GM18519 (cell line): Measurements from ENCODE around the gene PIK3R1.

Source experiments
- ATAC-seq: cut with Tn5 transposase; IDR thresholded peaks from one replicate; pipeline ENCODE4 v1.9.1; 2021; ENCODE audit warnings: mild to moderate bottlenecking, moderate library complexity; ENCODE audit not compliant: unreplicated experiment, low FRiP score

Gene PIK3R1

DNA sequence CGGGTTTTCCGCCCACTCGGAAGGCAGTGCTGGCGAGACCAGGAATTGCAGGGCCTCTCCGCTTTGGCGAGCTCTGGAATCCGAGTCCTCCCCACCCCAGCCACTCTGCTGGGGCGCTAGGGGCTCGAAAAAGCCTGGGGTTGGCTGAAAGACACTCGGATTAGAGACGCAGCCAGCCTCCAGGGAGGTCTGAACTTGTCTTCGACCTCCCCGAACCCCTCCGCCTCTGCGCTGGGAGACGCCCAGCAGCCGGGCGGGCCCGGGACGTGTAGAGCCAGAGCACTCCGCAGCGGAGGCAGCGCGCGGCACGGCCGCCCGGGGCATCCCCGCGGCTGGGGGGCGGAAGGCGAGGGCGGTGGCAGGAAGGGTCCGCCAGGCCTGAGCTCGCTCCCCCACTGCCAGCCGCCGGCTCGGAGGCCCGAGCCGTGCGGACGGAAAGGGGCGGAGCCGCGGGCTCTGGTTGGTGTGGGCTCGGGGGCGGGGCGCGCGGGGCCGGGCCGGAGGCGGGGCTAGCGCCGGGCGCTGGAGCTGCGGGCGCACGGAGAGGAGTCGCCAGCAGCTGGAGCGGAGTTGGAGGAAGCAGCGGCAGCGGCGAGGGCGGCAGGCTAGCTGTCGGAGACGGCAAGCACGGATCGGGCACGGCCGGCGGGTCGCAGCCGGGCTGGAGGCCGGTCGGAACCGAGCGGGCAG lies at the start of gene PIK3R1:
PIK3R1 (plus strand) TSS at position 549 of the 690 bp plus-strand sequence. CDS start 10,920 bp downstream, outside the sequence.
- peak; percentile 81 for ATAC-seq

- no peak for ATAC-seq
Observed at GRCh38 chr5:68167195-68167651, 48.3 kb upstream of the PIK3R1 start.

DNA sequence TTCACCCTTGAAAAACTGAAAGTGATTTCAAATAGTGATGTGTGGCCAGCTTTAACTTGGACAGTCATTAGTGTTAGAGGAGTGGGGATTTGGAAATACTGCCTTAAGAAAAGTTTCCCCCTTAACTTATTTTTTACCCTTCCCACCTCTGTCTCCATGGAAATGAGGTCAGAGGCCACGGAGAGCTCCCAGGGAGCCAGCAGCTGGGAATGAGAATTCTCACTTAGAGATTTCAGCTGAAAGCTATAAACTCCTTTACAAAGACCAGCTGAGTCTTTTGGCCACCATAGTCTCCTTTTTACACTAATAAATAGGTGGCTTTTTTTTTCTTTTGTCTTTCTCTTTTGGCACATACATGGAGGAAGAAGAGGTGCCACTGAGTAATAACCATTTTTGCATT lies 45.7 kb upstream of the PIK3R1 start:
- no peak for ATAC-seq

DNA sequence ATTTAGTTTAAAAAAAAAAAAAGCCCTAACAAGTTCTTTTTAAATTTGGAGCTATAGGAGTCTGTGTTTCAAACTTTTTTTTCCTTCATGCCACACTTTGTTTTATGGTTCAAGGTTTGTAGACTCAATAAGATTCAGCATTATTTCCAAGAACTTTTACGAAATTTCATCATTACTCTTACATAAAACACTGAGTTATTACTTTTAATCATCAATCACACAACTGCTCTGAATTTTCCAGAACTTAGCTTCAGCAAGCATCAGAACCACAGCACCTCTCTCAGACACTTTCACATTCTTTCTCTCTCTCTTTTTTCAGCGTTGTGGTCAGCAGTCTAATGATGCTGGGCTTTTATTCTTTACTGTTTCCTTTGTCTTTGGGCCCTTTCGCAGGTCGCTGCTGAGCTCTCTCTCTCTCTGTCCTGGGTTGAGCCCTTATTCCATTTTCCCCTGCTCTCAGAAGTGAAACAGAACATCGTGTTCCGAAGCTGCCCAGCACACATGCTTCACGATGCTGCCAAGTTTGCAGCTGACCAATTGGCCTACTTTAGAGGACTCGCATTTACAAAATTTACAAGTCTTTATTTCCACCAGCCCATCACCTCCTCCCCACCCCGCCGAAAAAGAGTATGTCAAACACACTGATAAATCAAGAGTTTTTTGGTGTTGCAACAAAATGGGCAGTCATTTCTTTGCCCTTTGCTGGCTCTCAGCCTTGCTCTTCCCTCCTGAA lies 44.6 kb upstream of the PIK3R1 start:
- ATAC-seq = no peak

- ATAC-seq = no peak
Observed at GRCh38 chr5:68172314-68172713, 43.2 kb upstream of the PIK3R1 start.

- no peak for ATAC-seq
Observed at GRCh38 chr5:68173007-68173406, 42.5 kb upstream of the PIK3R1 start.

GRCh38 chr5:68176253-68176652 lies 39.3 kb upstream of the PIK3R1 start:
- ATAC-seq = no peak

DNA sequence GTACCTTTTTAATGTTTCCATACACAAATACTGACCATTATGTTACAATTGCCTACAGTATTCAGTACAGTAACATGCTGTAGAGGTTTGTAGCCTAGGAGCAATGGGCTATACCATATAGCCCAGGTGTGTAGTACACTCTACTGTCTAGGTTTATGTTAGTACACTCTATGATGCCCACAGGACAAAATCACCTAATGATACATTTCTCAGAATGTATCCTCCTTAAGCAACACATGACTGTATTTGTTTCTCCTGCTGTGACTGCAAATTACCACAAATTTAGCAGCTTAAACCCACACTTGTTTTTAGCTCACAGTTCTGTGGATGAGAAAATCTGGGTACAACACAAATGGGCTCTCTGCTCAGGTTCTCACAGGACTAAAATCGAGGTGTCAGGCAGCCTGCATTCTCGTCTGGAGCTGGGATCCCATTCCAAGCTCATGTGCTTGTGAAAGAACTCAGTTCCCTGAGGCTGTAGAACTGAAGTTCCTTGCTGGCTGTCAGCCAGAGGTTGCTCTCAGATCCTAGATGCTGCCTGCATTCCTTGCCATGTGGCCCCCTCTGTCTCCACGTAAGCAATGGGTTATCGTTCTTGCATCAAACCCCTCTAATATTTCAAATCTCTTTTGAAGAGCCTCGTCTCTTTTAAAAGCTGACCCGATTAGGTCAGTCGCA lies 38.6 kb upstream of the PIK3R1 start:
- no peak for ATAC-seq

DNA sequence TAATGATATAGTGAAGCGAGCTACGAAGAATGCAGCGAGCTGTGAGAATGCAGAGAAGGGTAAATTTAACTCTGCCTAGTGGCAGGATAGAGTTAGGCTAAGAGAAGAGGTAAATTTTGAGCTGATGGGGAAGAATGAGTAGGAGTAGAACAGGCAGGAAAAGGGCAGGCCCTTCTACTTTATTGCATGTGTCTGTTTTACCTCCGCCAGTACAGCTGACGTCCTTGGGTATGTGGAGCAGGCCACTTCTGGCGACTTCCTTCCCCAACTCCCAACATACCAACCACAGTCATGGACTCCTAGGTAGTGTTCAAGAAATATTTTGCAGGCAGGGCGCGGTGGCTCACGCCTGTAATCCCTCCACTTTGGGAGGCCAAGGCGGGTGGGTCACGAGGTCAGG lies 37.9 kb upstream of the PIK3R1 start:
- no peak for ATAC-seq

GRCh38 chr5:68178579-68178978 lies 37.0 kb upstream of the PIK3R1 start:
- ATAC-seq = no peak

DNA sequence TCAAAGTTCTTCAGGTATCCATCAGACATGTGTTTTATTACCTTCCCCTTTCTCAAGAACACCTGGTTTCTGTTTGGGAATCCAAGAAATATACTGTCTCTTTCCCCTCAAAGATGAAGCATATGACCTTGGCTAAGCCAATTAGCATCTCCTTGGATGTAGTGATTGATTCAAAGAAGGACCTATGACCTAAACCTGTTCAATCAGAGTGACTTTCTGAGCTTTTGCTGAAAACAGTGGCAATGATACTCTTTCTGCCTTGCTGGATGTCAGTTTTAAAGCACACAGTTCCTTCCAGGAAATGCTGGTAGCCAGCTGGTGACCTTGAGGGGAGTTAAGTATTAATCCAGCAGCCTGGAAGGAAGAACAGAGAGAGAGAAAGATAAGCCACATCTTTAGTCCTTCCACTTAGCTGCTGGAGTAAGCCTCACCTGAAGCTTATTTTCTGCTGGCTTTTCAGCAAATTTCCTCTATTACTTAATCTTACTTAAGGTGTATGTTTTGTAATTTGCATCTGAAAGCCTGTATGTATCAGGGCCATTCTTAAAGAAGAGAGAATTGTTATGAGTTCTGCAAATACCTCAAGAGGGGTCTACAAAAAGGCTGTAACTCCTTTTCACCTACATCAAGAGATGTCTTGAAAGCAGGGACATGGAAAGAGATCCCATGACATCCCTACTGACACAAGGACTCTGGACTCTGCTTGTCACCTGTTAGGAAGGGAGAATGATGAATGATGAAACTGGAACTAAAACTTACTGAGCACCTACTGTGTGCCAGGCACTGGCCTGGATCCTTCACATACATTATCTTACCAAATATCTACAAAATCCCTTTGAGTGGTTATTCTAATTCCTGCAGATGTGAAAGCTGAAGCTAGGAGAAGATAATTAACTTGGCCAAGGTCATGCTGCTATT lies 35.2 kb upstream of the PIK3R1 start:
- no peak for ATAC-seq

GRCh38 chr5:68181039-68181599 lies 34.4 kb upstream of the PIK3R1 start:
- ATAC-seq = no peak

- ATAC-seq = no peak
Observed at GRCh38 chr5:68182094-68182493, 33.5 kb upstream of the PIK3R1 start.

- ATAC-seq = no peak
Observed at GRCh38 chr5:68182534-68182933, 33.0 kb upstream of the PIK3R1 start.

DNA sequence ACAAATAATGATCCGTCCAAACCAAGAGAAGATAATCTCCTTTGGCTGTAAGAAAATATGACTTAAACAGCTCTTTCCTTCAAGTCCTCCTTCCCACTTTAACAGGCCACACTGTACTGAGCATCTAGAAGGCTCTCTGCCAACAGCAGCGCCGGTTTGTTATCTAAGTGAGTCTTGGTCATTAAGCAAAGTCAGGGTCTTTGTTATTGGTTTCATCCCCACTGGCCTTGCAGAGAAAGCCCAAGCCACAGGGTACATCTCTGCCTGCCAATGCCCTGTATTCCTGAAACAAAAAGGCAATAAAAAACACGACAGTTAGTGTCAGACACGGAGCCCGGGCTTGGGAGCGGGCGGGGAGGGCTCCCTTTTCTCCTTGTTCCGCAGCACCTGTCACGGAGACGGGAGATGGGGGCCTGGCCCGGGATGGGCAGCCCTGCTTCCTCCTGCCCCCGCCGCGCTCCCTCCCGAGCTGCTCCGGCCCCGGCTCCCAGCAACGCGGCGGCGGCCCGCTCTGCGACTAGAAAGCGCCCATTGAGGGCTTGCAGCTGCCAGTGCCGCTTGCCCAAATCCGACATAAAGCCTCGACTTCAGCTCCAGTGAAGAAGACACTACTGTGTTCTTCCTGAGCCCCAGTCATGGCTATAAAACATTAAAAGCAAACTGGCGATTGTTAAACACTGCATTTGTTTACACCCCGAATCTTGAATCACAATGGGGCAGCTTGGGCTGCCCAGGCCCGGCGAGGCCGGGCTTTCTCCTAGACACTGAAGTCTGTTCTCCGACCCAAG lies 28.1 kb upstream of the PIK3R1 start:
- no peak for ATAC-seq

DNA sequence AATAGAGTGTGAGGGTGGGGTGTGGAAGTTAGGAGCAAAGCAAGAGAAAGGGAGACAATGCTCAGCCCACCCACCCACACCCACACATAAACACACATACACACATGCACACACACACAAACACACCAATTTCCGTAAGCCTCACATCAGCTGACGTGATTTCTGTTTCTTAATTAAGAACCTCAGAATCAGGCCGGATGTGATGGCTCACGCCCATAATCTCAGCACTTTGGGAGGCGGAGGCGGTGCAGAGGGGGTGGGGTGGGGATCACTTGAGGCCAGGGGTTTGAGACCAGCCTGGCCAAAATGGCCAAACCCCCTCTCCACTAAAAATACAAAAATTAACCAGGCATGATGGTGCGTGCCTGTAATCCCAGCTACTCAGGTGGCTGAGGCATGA lies 26.4 kb upstream of the PIK3R1 start:
- no peak for ATAC-seq

GRCh38 chr5:68189613-68190012 lies 25.9 kb upstream of the PIK3R1 start:
- no peak for ATAC-seq

DNA sequence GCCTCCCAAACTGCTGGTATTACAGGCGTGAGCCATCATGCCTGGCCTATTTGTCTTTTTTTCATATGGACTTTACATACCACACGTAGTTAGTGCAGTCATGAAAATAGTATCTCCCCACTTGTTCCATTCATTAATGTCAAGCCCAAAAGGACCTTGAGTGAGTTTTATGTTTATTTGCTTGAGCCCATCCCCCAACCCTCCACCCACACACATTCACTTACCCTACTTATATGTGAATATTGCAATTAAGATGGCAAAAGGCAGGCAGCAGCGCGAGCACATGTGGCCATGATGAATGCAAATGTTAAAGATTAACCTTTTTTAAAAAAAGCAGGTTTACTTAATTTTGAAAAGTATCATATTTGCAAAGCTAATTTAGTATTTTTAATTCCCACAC lies 24.9 kb upstream of the PIK3R1 start:
- no peak for ATAC-seq

DNA sequence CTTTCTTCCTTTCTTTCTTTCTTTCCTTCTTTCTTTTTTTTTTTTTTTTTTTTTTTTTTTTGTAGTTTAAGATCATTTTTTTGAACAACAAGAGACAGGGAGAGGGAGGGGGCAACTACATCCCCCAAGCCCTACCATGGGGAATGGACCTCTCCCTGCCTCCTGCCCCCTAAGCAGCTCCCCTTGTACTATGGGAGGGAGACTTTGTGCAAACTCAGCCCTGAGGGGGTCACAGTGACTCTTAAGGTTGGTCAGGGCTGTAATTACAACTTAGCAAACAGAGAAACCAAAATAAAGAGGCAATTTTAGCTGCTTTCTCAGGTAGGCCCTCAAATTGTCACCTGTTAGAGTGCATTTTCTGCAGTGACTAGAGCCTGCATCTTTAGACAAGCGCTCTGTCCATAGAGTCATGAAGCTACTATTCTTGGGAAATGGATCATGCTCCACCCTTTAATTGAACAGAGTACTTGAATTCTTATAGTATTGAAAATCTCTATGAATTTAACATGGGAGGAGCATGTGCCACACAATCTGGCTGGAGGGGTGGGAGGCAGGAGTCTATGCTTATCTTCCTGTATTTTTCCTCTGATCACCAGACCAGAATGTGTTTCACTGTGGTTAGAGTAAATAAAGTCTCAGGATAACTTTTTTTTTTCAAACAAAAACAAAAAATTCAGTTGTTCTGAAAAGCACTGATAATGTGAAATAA lies 24.3 kb upstream of the PIK3R1 start:
- ATAC-seq = no peak
